Fibroblast of lung (primary cell): Measurements from ENCODE around the gene CD276. TPM values are rescaled to one million over a fixed set of nuclear protein-coding genes. Genes with fewer than 3 reads are reported as not detected.

Experiments used
- DNase-seq, 2 donors: peaks; one replicate each; pipeline versions ENCODE4 v3.0.0 to v3.0.0-alpha.2; 2010; ENCODE audit warnings: low read depth in 2 of 2
- H2AFZ ChIP-seq: 2 replicates; pipeline ENCODE4 v1.5.1; 2012; ENCODE audit warnings: low read length, control low read depth, inconsistent platforms
- H3K27ac ChIP-seq: 2 replicates; pipeline ENCODE4 v1.5.1; 2011; ENCODE audit warnings: low read length, control low read depth; ENCODE audit not compliant: insufficient read depth
- H3K27me3 ChIP-seq: 2 replicates; pipeline ENCODE4 v1.5.1; 2011; ENCODE audit warnings: mild to moderate bottlenecking, low read length; ENCODE audit not compliant: control insufficient read depth, insufficient read depth
- H3K36me3 ChIP-seq: 2 replicates; pipeline ENCODE4 v1.5.1; 2011; ENCODE audit warnings: low read length; ENCODE audit not compliant: control insufficient read depth, insufficient read depth
- H3K4me1 ChIP-seq: 2 replicates; pipeline ENCODE4 v1.5.1; 2011; ENCODE audit warnings: low read length; ENCODE audit not compliant: control insufficient read depth, insufficient read depth; ENCODE audit errors: extremely low read depth
- H3K4me2 ChIP-seq: 2 replicates; pipeline ENCODE4 v1.5.1; 2011; ENCODE audit warnings: low read length, control low read depth; ENCODE audit not compliant: insufficient read depth; ENCODE audit errors: extremely low read depth
- H3K4me3 ChIP-seq, 4 experiments: fragments of 200-600 bp in 1 of 4; sonication (generic) in 1 of 4; replicated peaks in 1 of 4; 2 replicates each; pipeline ENCODE4 v1.5.1; 2011 to 2016; ENCODE audit warnings: low read length in 4 of 4, low read depth in 3 of 4, mild to moderate bottlenecking in 3 of 4, control low read depth in 2 of 4, inconsistent platforms in 1 of 4, mixed read lengths in 1 of 4; ENCODE audit not compliant: insufficient read depth in 1 of 4; ENCODE audit errors: control extremely low read depth in 1 of 4
- H3K79me2 ChIP-seq: 2 replicates; pipeline ENCODE4 v1.5.1; 2012; ENCODE audit warnings: mild to moderate bottlenecking, low read length, inconsistent platforms; ENCODE audit not compliant: control insufficient read depth, insufficient read depth
- H3K9ac ChIP-seq: 2 replicates; pipeline ENCODE4 v1.5.1; 2011; ENCODE audit warnings: mild to moderate bottlenecking, low read length, control low read depth; ENCODE audit not compliant: insufficient read depth
- H3K9me3 ChIP-seq: 2 replicates; pipeline ENCODE4 v1.5.1; 2012; ENCODE audit warnings: low read depth, low read length; ENCODE audit not compliant: control insufficient read depth, insufficient read depth
- H4K20me1 ChIP-seq: 2 replicates; pipeline ENCODE4 v1.5.1; 2011; ENCODE audit warnings: low read length; ENCODE audit not compliant: control insufficient read depth, insufficient read depth; ENCODE audit errors: extremely low read depth
- EZH2 ChIP-seq: IDR thresholded peaks from 2 replicates; pipeline ENCODE4 v1.5.1; 2012; ENCODE audit warnings: low read length, control low read depth, mild to moderate bottlenecking; ENCODE audit errors: missing control alignments
- polyA plus RNA-seq, 2 donors: library from polyadenylated mRNA; depleted of rRNA in 1 of 2; stranded (reverse) in 1 of 2; unstranded in 1 of 2; fragments of >200 nt; gene quantifications; 2 replicates each; pipeline ENCODE4 v1.2.1, GENCODE V29; 2011 to 2012; ENCODE audit warnings: missing spikeins in 1 of 2
- total RNA-seq: library from RNA; depleted of rRNA; stranded (reverse); fragments of >200 nt; gene quantifications from 2 replicates; pipeline ENCODE4 v1.2.1, GENCODE V29; 2014
- TF ChIP-seq, protein P1 (sequence below), 2 donors: IDR thresholded peaks in 1 of 2; conservative IDR thresholded peaks in 1 of 2; 1 replicate in 1 of 2; 2 replicates in 1 of 2; pipeline ENCODE4 v1.5.1; 2011 to 2012; ENCODE audit warnings: low read length in 2 of 2, control low read depth in 1 of 2, inconsistent platforms in 1 of 2, low read depth in 1 of 2, mild to moderate bottlenecking in 1 of 2

Gene CD276
- total and polyA plus RNA-seq, 2 donors (not counting 1 experiment from before 2014, with no cell fraction given): 88.5 to 103 TPM

DNA sequence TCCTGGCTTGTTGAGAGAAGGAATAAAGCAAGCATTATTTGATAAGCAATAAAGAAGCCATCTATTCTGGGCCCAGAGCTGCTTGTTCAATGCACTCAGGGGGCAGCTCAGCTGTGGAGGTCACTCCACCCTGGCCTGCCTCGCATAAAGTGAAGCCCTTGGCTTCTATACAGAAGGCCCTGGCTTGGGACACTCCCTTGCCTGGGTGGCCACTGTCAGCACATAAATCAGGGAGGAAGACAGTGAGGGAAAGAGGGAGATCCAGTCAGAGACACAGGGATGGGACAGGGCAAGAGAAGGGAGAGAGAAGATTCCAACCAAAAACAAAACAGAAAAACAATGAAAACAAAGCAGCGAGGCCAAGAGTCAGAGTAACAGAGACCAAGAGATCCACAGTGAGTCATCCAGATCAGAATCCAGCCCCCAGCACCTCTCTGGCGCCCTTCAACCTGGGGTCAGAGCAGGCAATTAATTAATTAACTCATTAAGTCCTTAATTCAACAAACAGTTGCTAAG is 57.2 kb downstream of the CD276 start:
- no peak overlapping the region for H2AFZ ChIP-seq
- H3K27me3 ChIP-seq: peaks cover 4% of the 10 kb centered on the region
- TF ChIP-seq, protein P1, sequence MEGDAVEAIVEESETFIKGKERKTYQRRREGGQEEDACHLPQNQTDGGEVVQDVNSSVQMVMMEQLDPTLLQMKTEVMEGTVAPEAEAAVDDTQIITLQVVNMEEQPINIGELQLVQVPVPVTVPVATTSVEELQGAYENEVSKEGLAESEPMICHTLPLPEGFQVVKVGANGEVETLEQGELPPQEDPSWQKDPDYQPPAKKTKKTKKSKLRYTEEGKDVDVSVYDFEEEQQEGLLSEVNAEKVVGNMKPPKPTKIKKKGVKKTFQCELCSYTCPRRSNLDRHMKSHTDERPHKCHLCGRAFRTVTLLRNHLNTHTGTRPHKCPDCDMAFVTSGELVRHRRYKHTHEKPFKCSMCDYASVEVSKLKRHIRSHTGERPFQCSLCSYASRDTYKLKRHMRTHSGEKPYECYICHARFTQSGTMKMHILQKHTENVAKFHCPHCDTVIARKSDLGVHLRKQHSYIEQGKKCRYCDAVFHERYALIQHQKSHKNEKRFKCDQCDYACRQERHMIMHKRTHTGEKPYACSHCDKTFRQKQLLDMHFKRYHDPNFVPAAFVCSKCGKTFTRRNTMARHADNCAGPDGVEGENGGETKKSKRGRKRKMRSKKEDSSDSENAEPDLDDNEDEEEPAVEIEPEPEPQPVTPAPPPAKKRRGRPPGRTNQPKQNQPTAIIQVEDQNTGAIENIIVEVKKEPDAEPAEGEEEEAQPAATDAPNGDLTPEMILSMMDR (conservative IDR thresholded peaks at IDR 0.05 in 1 of 2, IDR thresholded peaks at IDR 0.05 in 1 of 2; ENCODE audit: low read depth in 1 of 2, low read length in 2 of 2): no peak
- H3K9me3 ChIP-seq: no peaks in the 10 kb centered on the region
- DNase-seq: no peak
- no peak overlapping the region for H3K4me2 ChIP-seq
- no peak overlapping the region for H3K27ac ChIP-seq
- H3K79me2 ChIP-seq: no peaks in the 10 kb centered on the region
- no peaks in the 10 kb centered on the region for H3K4me1 ChIP-seq
- H3K4me3 ChIP-seq: no peak overlapping the region
- H3K9ac ChIP-seq: no peak overlapping the region
- H4K20me1 ChIP-seq: no peaks in the 10 kb centered on the region
- H3K36me3 ChIP-seq: no peaks in the 10 kb centered on the region

DNA sequence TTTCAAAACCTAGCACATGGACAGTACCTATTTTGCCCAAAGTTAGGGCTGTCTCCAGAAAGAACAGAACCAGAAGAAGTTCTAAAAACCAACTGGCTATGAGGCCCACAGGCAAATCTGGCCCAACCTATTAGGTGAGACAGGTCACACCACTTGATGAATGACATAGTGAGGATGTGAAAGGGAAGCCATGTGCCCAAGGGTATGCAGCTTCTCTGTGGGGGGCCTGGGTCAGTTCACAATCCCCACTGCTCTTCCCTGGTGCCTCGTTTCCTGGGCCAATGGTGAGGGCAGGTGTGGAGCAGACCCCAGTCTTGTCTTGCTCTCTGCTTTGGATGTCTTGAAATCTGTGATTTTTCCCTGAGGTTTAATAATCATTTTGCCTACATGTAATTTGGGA is 60.1 kb downstream of the CD276 start:
- TF ChIP-seq EZH2: no peak
- TF ChIP-seq, protein P1 (conservative IDR thresholded peaks at IDR 0.05 in 1 of 2, IDR thresholded peaks at IDR 0.05 in 1 of 2; ENCODE audit: low read depth in 1 of 2, low read length in 2 of 2): no peak
- H3K27ac ChIP-seq: no peak overlapping the region
- no peaks in the 10 kb centered on the region for H3K36me3 ChIP-seq
- H3K9me3 ChIP-seq: no peaks in the 10 kb centered on the region
- no peak overlapping the region for H3K4me3 ChIP-seq
- no peaks in the 10 kb centered on the region for H4K20me1 ChIP-seq
- no peak overlapping the region for H2AFZ ChIP-seq
- no peak overlapping the region for H3K4me2 ChIP-seq
- no peak for DNase-seq
- no peaks in the 10 kb centered on the region for H3K79me2 ChIP-seq
- H3K4me1 ChIP-seq: no peaks in the 10 kb centered on the region
- peaks cover 4% of the 10 kb centered on the region for H3K27me3 ChIP-seq
- no peak overlapping the region for H3K9ac ChIP-seq

DNA sequence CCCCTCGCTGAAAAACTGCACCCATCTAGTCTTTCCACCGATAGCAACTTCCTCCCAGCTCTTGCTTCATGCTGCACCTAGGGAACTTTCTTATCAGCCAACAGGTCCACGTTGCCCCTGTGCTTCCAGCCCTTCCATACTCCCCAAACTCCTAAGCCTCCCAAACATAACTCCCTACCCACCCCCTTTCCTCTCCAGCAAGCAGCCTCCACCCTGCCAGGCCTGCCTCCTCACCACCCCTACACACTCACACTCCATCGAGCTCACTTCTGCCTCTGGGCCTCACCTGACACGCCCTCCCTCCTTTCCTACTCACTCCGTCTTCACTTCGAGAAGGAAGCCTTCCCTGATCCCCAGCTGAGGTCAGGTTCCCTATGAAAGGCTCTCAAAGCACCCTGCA is 60.9 kb downstream of the CD276 start:
- no peak for DNase-seq
- H3K4me2 ChIP-seq: no peak overlapping the region
- H3K27me3 ChIP-seq: peaks cover 4% of the 10 kb centered on the region
- no peaks in the 10 kb centered on the region for H3K4me1 ChIP-seq
- H3K9ac ChIP-seq: no peak overlapping the region
- H3K4me3 ChIP-seq: no peak overlapping the region
- H3K36me3 ChIP-seq: no peaks in the 10 kb centered on the region
- no peak overlapping the region for H3K27ac ChIP-seq
- TF ChIP-seq, protein P1 (conservative IDR thresholded peaks at IDR 0.05 in 1 of 2, IDR thresholded peaks at IDR 0.05 in 1 of 2; ENCODE audit: low read depth in 1 of 2, low read length in 2 of 2): no peak
- no peak for TF ChIP-seq EZH2
- H2AFZ ChIP-seq: no peak overlapping the region
- H4K20me1 ChIP-seq: no peaks in the 10 kb centered on the region
- H3K79me2 ChIP-seq: no peaks in the 10 kb centered on the region
- no peaks in the 10 kb centered on the region for H3K9me3 ChIP-seq
